Measurements from ENCODE around the gene DDX51.

- no peak for TF ChIP-seq CTCF (IDR thresholded peaks at IDR 0.05)
- no peak for TF ChIP-seq POLR2A (IDR thresholded peaks at IDR 0.05)
Measured at GRCh38 chr12:132103542-132104308, 40.4 kb downstream of the DDX51 start.
